GM23248 (cell line): Measurements from ENCODE around the gene OSBP2. TPM values are rescaled to one million over a fixed set of nuclear protein-coding genes. Genes with fewer than 3 reads are reported as not detected.
A peak's percentile ranks its signal among the peaks of the same experiment; 100 is the strongest.

Experiments used
- DNase-seq: peaks from one replicate; pipeline ENCODE4 v3.0.0-alpha.2; 2015
- H2AFZ ChIP-seq: fragments of 200-600 bp; sonication (generic); 2 replicates; pipeline ENCODE4 v1.6.1; 2016; ENCODE audit warnings: antibody characterized with exemption
- H3F3A ChIP-seq: fragments of 200-600 bp; sonication (generic); 2 replicates; pipeline ENCODE4 v1.6.1; 2016; ENCODE audit warnings: mild to moderate bottlenecking, antibody characterized with exemption, mixed run types; ENCODE audit not compliant: insufficient read depth
- H3K27ac ChIP-seq: fragments of 200-600 bp; sonication (generic); 2 replicates; pipeline ENCODE4 v1.5.1; 2016; ENCODE audit warnings: mild to moderate bottlenecking
- H3K27me3 ChIP-seq: fragments of 200-600 bp; sonication (generic); replicated peaks from 2 replicates; pipeline ENCODE4 v1.6.1; 2016; ENCODE audit warnings: mild to moderate bottlenecking; ENCODE audit not compliant: insufficient read depth
- H3K36me3 ChIP-seq: fragments of 200-600 bp; sonication (generic); 2 replicates; pipeline ENCODE4 v1.6.1; 2016; ENCODE audit warnings: low read depth, mild to moderate bottlenecking
- H3K4me1 ChIP-seq: fragments of 200-600 bp; sonication (generic); 2 replicates; pipeline ENCODE4 v1.6.1; 2016; ENCODE audit warnings: mild to moderate bottlenecking; ENCODE audit not compliant: insufficient read depth
- H3K4me2 ChIP-seq: fragments of 200-600 bp; sonication (generic); one replicate; pipeline ENCODE4 v1.6.1; 2016; ENCODE audit warnings: mild to moderate bottlenecking; ENCODE audit not compliant: unreplicated experiment
- H3K4me3 ChIP-seq: fragments of 200-600 bp; sonication (generic); 2 replicates; pipeline ENCODE4 v1.5.1; 2016; ENCODE audit warnings: mild to moderate bottlenecking
- H3K79me2 ChIP-seq: fragments of 200-600 bp; sonication (generic); 2 replicates; pipeline ENCODE4 v1.6.1; 2016; ENCODE audit warnings: mild to moderate bottlenecking; ENCODE audit not compliant: insufficient read depth
- H3K9ac ChIP-seq: fragments of 200-600 bp; sonication (generic); 2 replicates; pipeline ENCODE4 v1.6.1; 2016; ENCODE audit warnings: mild to moderate bottlenecking
- H3K9me2 ChIP-seq: fragments of 200-600 bp; sonication (generic); 2 replicates; pipeline ENCODE4 v1.6.1; 2016; ENCODE audit warnings: mixed run types, mild to moderate bottlenecking, moderate library complexity; ENCODE audit not compliant: insufficient read depth
- H3K9me3 ChIP-seq: fragments of 200-600 bp; sonication (generic); one replicate; pipeline ENCODE4 v1.6.1; 2017; ENCODE audit warnings: low read depth
- H4K20me1 ChIP-seq: fragments of 200-600 bp; sonication (generic); 2 replicates; pipeline ENCODE4 v1.6.0; 2016; ENCODE audit not compliant: insufficient read depth
- EZH2 ChIP-seq: fragments of 200-600 bp; sonication (generic); IDR thresholded peaks from 2 replicates; pipeline ENCODE4 v1.6.1; 2018; ENCODE audit warnings: antibody characterized with exemption, mild to moderate bottlenecking; ENCODE audit not compliant: insufficient read depth, poor library complexity, severe bottlenecking
- EZH2phosphoT487 ChIP-seq: fragments of 200-600 bp; sonication (generic); IDR thresholded peaks from 2 replicates; pipeline ENCODE4 v1.6.1; 2018; ENCODE audit warnings: antibody characterized with exemption, moderate library complexity, mild to moderate bottlenecking, low read depth; ENCODE audit not compliant: insufficient read depth
- WGBS, 2 experiments: methylation state at CpG; one replicate each; pipeline ENCODE4 v1.1.6; 2015 to 2017; ENCODE audit warnings: low lambda C conversion rate in 2 of 2, low coverage in 1 of 2; ENCODE audit errors: missing lambda C conversion rate in 2 of 2; 5-methylcytosine and 5-hydroxymethylcytosine counted together
- in situ Hi-C: fragments of 300-500 bp; cut with MboI; formaldehyde crosslinking; loops from 2 replicates; pipeline ENCODE4 v1.15.0; 2020
- polyA plus RNA-seq: library from polyadenylated mRNA; unstranded; fragments of >200 nt; fragmentation: Nextera tagmentation; extraction: Ambion mirVana; gene quantifications from 2 replicates; pipeline ENCODE4 v1.2.1, GENCODE V29; 2016
- total RNA-seq: library from RNA; depleted of rRNA; stranded (reverse); fragments of >200 nt; shearing (Covaris generic); gene quantifications from 2 replicates; pipeline ENCODE4 v1.2.3, GENCODE V29; 2014

OSBP2 gene
- total and polyA plus RNA-seq, 2 experiments from 2014 or later: 1.1 to 1.3 TPM

GRCh38 chr22:30717331-30717921 is 22.8 kb downstream of the OSBP2 start:
- H3K9me3 ChIP-seq: no peaks in the 10 kb centered on the region
- H4K20me1 ChIP-seq: no peaks in the 10 kb centered on the region
- H3F3A ChIP-seq: peaks cover 28% of the 10 kb centered on the region
- H3K27ac ChIP-seq: peak overlapping the region; percentile 76
- TF ChIP-seq EZH2phosphoT487 (no peak), EZH2 (no peak)
- H3K9ac ChIP-seq: peak overlapping the region; percentile 38; the same call in 1 of the 2 replicates
- H3K27me3 ChIP-seq: no peaks in the 10 kb centered on the region
- H3K79me2 ChIP-seq: no peaks in the 10 kb centered on the region
- 21 to 27% methylated on average over 4 of the region's 4 CpGs for WGBS, 2 experiments
- in situ Hi-C loops: no loop called here
- no peaks in the 10 kb centered on the region for H3K9me2 ChIP-seq
- H3K4me1 ChIP-seq: peaks cover 23% of the 10 kb centered on the region
- DNase-seq: peak; percentile 91
- peak overlapping the region; percentile 47 for H3K4me3 ChIP-seq
- peak overlapping the region; percentile 78 for H3K4me2 ChIP-seq
- H3K36me3 ChIP-seq: no peaks in the 10 kb centered on the region
- H2AFZ ChIP-seq: peak overlapping the region; percentile 25; the same call in 1 of the 2 replicates

GRCh38 chr22:30717952-30718351 is 23.3 kb downstream of the OSBP2 start:
- Histone ChIP-seq H3K79me2 (no peaks in the 10 kb centered on the region), H3K4me3 (peak overlapping the region; percentile 47), H4K20me1 (no peaks in the 10 kb centered on the region), H3K9me2 (no peaks in the 10 kb centered on the region), H3F3A (peaks cover 28% of the 10 kb centered on the region), H3K9ac (peak overlapping the region; percentile 38; the same call in 1 of the 2 replicates), H3K27me3 (no peaks in the 10 kb centered on the region), H3K4me2 (peak overlapping the region; percentile 78), H2AFZ (peak overlapping the region; percentile 25; the same call in 1 of the 2 replicates), H3K27ac (peak overlapping the region; percentile 76), H3K4me1 (peaks cover 23% of the 10 kb centered on the region), H3K36me3 (no peaks in the 10 kb centered on the region), H3K9me3 (no peaks in the 10 kb centered on the region)
- 46 to 51% methylated on average over 3 of the region's 3 CpGs for WGBS, 2 experiments
- peak; percentile 16 for DNase-seq
- in situ Hi-C loops: no loop called here
- no peak for TF ChIP-seq EZH2
- no peak for TF ChIP-seq EZH2phosphoT487

- no peaks in the 10 kb centered on the region for H3K79me2 ChIP-seq
- no peak for TF ChIP-seq EZH2phosphoT487
- TF ChIP-seq EZH2: no peak
- no peaks in the 10 kb centered on the region for H3K9me3 ChIP-seq
- in situ Hi-C loops: no loop called here
- H3F3A ChIP-seq: peaks cover 28% of the 10 kb centered on the region
- no peak overlapping the region; the same call in 1 of the 2 replicates for H2AFZ ChIP-seq
- H3K9me2 ChIP-seq: no peaks in the 10 kb centered on the region
- no peaks in the 10 kb centered on the region for H3K27me3 ChIP-seq
- H3K9ac ChIP-seq: no peak overlapping the region
- no peak for DNase-seq
- peak overlapping the region; percentile 78 for H3K4me2 ChIP-seq
- H3K27ac ChIP-seq: no peak overlapping the region
- H3K4me1 ChIP-seq: peaks cover 23% of the 10 kb centered on the region
- no peaks in the 10 kb centered on the region for H4K20me1 ChIP-seq
- H3K4me3 ChIP-seq: no peak overlapping the region
- WGBS, 2 experiments: 72 to 76% methylated on average over 4 of the region's 4 CpGs
- no peaks in the 10 kb centered on the region for H3K36me3 ChIP-seq
Observed at GRCh38 chr22:30718491-30718890, 23.8 kb downstream of the OSBP2 start.

- Histone ChIP-seq H3K9me2 (no peaks in the 10 kb centered on the region), H2AFZ (no peak overlapping the region), H3F3A (peaks cover 28% of the 10 kb centered on the region), H3K36me3 (no peaks in the 10 kb centered on the region), H3K79me2 (no peaks in the 10 kb centered on the region), H3K4me2 (no peak overlapping the region), H3K4me1 (peaks cover 23% of the 10 kb centered on the region), H3K27me3 (no peaks in the 10 kb centered on the region), H3K9ac (no peak overlapping the region), H3K9me3 (no peaks in the 10 kb centered on the region), H4K20me1 (no peaks in the 10 kb centered on the region), H3K27ac (no peak overlapping the region), H3K4me3 (no peak overlapping the region)
- in situ Hi-C loops: no loop called here
- no peak for TF ChIP-seq EZH2
- no peak for TF ChIP-seq EZH2phosphoT487
- DNase-seq: no peak
- 95 to 96% methylated on average over 4 of the region's 4 CpGs for WGBS, 2 experiments
Observed at GRCh38 chr22:30718938-30719337, 24.3 kb downstream of the OSBP2 start.
